WTC11 (cell line): ENCODE data around the gene ATG2A. TPM values are rescaled to one million over a fixed set of nuclear protein-coding genes. Genes with fewer than 3 reads are reported as not detected.

Experiments used
- FOXJ3 ChIP-seq: sonication (generic); formaldehyde crosslinking; IDR thresholded peaks from 2 replicates; pipeline ENCODE4 v1.9.0; 2021; ENCODE audit warnings: missing genetic modification reagents, mild to moderate bottlenecking, borderline replicate concordance
- FOXP1 ChIP-seq: sonication (generic); formaldehyde crosslinking; IDR thresholded peaks from 2 replicates; pipeline ENCODE4 v1.8.0; 2022; ENCODE audit warnings: missing genetic modification reagents, mild to moderate bottlenecking, moderate library complexity, borderline replicate concordance
- GABPB1 ChIP-seq: sonication (generic); formaldehyde crosslinking; IDR thresholded peaks from 2 replicates; pipeline ENCODE4 v1.8.1; 2023; ENCODE audit warnings: mild to moderate bottlenecking, missing genetic modification reagents
- NFYB ChIP-seq: sonication (generic); formaldehyde crosslinking; conservative IDR thresholded peaks from 2 replicates; pipeline ENCODE4 v1.8.0; 2022; ENCODE audit warnings: low read depth, missing genetic modification reagents
- OVOL2 ChIP-seq: fragments of 250-450 bp; sonication (Bioruptor Pico); IDR thresholded peaks from 2 replicates; pipeline ENCODE4 v1.9.0; 2021; ENCODE audit warnings: mild to moderate bottlenecking, borderline replicate concordance
- RORB ChIP-seq: fragments of 250-450 bp; sonication (Bioruptor Pico); IDR thresholded peaks from 2 replicates; pipeline ENCODE4 v1.9.0; 2021; ENCODE audit warnings: mild to moderate bottlenecking
- TP53 ChIP-seq: sonication (generic); formaldehyde crosslinking; IDR thresholded peaks from 2 replicates; pipeline ENCODE4 v1.8.1; 2023; ENCODE audit warnings: mild to moderate bottlenecking, missing genetic modification reagents
- ZNF138 ChIP-seq: sonication (generic); formaldehyde crosslinking; conservative IDR thresholded peaks from 2 replicates; pipeline ENCODE4 v1.8.1; 2022; ENCODE audit warnings: mild to moderate bottlenecking, moderate library complexity, missing genetic modification reagents
- ZNF219 ChIP-seq: sonication (generic); formaldehyde crosslinking; IDR thresholded peaks from 2 replicates; pipeline ENCODE4 v1.8.0; 2023; ENCODE audit warnings: missing genetic modification reagents, mild to moderate bottlenecking, borderline replicate concordance
- ZNF263 ChIP-seq: sonication (generic); formaldehyde crosslinking; IDR thresholded peaks from 2 replicates; pipeline ENCODE4 v1.8.1; 2022; ENCODE audit warnings: low read depth, mild to moderate bottlenecking, moderate library complexity, missing genetic modification reagents
- ZNF416 ChIP-seq: fragments of 250-450 bp; sonication (Bioruptor Pico); IDR thresholded peaks from 2 replicates; pipeline ENCODE4 v1.9.0; 2021; ENCODE audit warnings: mild to moderate bottlenecking, inconsistent platforms
- total RNA-seq: library from RNA; stranded (reverse); gene quantifications from 3 replicates; pipeline ENCODE4 v1.2.3, GENCODE V29; 2021
- TF ChIP-seq, protein P1 (sequence below): sonication (generic); formaldehyde crosslinking; IDR thresholded peaks from 2 replicates; pipeline ENCODE4 v1.8.0; 2022; ENCODE audit warnings: mild to moderate bottlenecking, missing genetic modification reagents
- TF ChIP-seq, protein P2 (sequence below): sonication (generic); formaldehyde crosslinking; IDR thresholded peaks from 2 replicates; pipeline ENCODE4 v1.8.0; 2022; ENCODE audit warnings: mild to moderate bottlenecking, missing genetic modification reagents
- TF ChIP-seq, protein P3 (sequence below): sonication (generic); formaldehyde crosslinking; IDR thresholded peaks from 2 replicates; pipeline ENCODE4 v1.8.1; 2023; ENCODE audit warnings: mild to moderate bottlenecking, missing genetic modification reagents
- TF ChIP-seq, protein P4 (sequence below): sonication (generic); formaldehyde crosslinking; IDR thresholded peaks from 2 replicates; pipeline ENCODE4 v1.8.1; 2023; ENCODE audit warnings: mild to moderate bottlenecking, moderate library complexity, missing genetic modification reagents
- TF ChIP-seq, protein P5 (sequence below): sonication (generic); formaldehyde crosslinking; IDR thresholded peaks from 2 replicates; pipeline ENCODE4 v1.8.0; 2023; ENCODE audit warnings: missing genetic modification reagents, mild to moderate bottlenecking, borderline replicate concordance
- TF ChIP-seq, protein P6 (sequence below): fragments of 250-450 bp; sonication (Bioruptor Pico); IDR thresholded peaks from 2 replicates; pipeline ENCODE4 v1.8.0; 2021; ENCODE audit warnings: mild to moderate bottlenecking
- TF ChIP-seq, protein P7 (sequence below): sonication (generic); formaldehyde crosslinking; IDR thresholded peaks from 2 replicates; pipeline ENCODE4 v1.8.1; 2023; ENCODE audit warnings: mild to moderate bottlenecking, missing genetic modification reagents, borderline replicate concordance

Gene ATG2A
- total RNA-seq, 1 experiment from 2014 or later, result 31.4 TPM

DNA sequence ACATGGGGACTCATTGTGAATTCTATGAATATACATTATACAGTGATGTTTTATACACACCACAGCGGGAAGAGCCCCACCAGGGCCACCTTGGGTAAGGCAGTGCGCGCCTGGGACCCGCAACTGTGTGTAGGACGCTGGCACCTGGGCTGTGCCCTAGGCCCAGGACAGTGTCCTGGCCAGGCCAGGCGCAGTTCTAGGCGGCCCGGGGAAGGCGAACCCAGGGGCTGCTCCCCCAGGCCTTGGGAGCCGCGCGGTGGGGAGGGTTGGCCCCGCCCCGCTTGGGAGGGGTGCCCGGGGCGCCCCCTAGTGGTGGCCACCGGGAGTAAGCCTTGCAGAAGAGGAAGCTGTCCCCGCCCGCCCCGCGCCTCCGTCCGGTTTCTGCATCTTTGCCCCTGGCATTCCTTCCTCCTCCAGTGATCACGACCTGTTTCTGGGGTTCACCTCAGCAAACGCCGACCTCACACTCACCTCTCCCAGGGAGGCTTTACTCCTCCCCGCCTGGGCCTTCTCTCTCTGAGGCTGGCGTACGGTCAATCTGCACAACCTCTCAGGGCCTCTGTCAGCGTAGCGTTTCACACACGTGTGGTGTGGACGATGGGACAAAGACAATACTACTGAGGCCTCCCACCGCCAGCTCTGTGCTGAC, 29.1 kb downstream of the ATG2A start (continued):
- TF ChIP-seq, protein P1, sequence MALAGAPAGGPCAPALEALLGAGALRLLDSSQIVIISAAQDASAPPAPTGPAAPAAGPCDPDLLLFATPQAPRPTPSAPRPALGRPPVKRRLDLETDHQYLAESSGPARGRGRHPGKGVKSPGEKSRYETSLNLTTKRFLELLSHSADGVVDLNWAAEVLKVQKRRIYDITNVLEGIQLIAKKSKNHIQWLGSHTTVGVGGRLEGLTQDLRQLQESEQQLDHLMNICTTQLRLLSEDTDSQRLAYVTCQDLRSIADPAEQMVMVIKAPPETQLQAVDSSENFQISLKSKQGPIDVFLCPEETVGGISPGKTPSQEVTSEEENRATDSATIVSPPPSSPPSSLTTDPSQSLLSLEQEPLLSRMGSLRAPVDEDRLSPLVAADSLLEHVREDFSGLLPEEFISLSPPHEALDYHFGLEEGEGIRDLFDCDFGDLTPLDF (CRISPR knock-in tag), result no peak
- TF ChIP-seq RORB (no peak), ZNF263 (CRISPR knock-in tag) (no peak), GABPB1 (CRISPR knock-in tag) (0 out of 2 replicates have a peak, but pooled peaks have one; percentile 20), ZNF219 (CRISPR knock-in tag) (no peak), NFYB (CRISPR knock-in tag) (no peak), ZNF138 (no peak), ZNF416 (no peak), OVOL2 (CRISPR knock-in tag) (no peak), TP53 (no peak), FOXP1 (CRISPR knock-in tag) (0 out of 2 replicates have a peak, but pooled peaks have one; percentile 36), FOXJ3 (CRISPR knock-in tag) (no peak)
- TF ChIP-seq, protein P2, sequence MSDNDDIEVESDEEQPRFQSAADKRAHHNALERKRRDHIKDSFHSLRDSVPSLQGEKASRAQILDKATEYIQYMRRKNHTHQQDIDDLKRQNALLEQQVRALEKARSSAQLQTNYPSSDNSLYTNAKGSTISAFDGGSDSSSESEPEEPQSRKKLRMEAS (CRISPR knock-in tag), result peak; percentile 34; the same call in 1 of the 2 replicates
- TF ChIP-seq, protein P3, sequence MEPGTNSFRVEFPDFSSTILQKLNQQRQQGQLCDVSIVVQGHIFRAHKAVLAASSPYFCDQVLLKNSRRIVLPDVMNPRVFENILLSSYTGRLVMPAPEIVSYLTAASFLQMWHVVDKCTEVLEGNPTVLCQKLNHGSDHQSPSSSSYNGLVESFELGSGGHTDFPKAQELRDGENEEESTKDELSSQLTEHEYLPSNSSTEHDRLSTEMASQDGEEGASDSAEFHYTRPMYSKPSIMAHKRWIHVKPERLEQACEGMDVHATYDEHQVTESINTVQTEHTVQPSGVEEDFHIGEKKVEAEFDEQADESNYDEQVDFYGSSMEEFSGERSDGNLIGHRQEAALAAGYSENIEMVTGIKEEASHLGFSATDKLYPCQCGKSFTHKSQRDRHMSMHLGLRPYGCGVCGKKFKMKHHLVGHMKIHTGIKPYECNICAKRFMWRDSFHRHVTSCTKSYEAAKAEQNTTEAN (CRISPR knock-in tag), result 0 out of 2 replicates have a peak, but pooled peaks have one; percentile 46
- TF ChIP-seq, protein P4, sequence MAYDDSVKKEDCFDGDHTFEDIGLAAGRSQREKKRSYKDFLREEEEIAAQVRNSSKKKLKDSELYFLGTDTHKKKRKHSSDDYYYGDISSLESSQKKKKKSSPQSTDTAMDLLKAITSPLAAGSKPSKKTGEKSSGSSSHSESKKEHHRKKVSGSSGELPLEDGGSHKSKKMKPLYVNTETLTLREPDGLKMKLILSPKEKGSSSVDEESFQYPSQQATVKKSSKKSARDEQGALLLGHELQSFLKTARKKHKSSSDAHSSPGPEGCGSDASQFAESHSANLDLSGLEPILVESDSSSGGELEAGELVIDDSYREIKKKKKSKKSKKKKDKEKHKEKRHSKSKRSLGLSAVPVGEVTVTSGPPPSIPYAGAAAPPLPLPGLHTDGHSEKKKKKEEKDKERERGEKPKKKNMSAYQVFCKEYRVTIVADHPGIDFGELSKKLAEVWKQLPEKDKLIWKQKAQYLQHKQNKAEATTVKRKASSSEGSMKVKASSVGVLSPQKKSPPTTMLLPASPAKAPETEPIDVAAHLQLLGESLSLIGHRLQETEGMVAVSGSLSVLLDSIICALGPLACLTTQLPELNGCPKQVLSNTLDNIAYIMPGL, result peak; percentile 78
- TF ChIP-seq, protein P5, sequence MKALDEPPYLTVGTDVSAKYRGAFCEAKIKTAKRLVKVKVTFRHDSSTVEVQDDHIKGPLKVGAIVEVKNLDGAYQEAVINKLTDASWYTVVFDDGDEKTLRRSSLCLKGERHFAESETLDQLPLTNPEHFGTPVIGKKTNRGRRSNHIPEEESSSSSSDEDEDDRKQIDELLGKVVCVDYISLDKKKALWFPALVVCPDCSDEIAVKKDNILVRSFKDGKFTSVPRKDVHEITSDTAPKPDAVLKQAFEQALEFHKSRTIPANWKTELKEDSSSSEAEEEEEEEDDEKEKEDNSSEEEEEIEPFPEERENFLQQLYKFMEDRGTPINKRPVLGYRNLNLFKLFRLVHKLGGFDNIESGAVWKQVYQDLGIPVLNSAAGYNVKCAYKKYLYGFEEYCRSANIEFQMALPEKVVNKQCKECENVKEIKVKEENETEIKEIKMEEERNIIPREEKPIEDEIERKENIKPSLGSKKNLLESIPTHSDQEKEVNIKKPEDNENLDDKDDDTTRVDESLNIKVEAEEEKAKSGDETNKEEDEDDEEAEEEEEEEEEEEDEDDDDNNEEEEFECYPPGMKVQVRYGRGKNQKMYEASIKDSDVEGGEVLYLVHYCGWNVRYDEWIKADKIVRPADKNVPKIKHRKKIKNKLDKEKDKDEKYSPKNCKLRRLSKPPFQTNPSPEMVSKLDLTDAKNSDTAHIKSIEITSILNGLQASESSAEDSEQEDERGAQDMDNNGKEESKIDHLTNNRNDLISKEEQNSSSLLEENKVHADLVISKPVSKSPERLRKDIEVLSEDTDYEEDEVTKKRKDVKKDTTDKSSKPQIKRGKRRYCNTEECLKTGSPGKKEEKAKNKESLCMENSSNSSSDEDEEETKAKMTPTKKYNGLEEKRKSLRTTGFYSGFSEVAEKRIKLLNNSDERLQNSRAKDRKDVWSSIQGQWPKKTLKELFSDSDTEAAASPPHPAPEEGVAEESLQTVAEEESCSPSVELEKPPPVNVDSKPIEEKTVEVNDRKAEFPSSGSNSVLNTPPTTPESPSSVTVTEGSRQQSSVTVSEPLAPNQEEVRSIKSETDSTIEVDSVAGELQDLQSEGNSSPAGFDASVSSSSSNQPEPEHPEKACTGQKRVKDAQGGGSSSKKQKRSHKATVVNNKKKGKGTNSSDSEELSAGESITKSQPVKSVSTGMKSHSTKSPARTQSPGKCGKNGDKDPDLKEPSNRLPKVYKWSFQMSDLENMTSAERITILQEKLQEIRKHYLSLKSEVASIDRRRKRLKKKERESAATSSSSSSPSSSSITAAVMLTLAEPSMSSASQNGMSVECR (CRISPR knock-in tag), result no peak
- TF ChIP-seq, protein P6, sequence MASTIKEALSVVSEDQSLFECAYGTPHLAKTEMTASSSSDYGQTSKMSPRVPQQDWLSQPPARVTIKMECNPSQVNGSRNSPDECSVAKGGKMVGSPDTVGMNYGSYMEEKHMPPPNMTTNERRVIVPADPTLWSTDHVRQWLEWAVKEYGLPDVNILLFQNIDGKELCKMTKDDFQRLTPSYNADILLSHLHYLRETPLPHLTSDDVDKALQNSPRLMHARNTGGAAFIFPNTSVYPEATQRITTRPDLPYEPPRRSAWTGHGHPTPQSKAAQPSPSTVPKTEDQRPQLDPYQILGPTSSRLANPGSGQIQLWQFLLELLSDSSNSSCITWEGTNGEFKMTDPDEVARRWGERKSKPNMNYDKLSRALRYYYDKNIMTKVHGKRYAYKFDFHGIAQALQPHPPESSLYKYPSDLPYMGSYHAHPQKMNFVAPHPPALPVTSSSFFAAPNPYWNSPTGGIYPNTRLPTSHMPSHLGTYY (CRISPR knock-in tag), result no peak
- TF ChIP-seq, protein P7, sequence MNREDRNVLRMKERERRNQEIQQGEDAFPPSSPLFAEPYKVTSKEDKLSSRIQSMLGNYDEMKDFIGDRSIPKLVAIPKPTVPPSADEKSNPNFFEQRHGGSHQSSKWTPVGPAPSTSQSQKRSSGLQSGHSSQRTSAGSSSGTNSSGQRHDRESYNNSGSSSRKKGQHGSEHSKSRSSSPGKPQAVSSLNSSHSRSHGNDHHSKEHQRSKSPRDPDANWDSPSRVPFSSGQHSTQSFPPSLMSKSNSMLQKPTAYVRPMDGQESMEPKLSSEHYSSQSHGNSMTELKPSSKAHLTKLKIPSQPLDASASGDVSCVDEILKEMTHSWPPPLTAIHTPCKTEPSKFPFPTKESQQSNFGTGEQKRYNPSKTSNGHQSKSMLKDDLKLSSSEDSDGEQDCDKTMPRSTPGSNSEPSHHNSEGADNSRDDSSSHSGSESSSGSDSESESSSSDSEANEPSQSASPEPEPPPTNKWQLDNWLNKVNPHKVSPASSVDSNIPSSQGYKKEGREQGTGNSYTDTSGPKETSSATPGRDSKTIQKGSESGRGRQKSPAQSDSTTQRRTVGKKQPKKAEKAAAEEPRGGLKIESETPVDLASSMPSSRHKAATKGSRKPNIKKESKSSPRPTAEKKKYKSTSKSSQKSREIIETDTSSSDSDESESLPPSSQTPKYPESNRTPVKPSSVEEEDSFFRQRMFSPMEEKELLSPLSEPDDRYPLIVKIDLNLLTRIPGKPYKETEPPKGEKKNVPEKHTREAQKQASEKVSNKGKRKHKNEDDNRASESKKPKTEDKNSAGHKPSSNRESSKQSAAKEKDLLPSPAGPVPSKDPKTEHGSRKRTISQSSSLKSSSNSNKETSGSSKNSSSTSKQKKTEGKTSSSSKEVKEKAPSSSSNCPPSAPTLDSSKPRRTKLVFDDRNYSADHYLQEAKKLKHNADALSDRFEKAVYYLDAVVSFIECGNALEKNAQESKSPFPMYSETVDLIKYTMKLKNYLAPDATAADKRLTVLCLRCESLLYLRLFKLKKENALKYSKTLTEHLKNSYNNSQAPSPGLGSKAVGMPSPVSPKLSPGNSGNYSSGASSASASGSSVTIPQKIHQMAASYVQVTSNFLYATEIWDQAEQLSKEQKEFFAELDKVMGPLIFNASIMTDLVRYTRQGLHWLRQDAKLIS (CRISPR knock-in tag), result no peak
